Activated effector memory CD4-positive, alpha-beta T cell treated with Interleukin-2 at 50 U/mL for 16 hours (primary cell): ENCODE measurements around the gene RBM47.
"Not testable (repeated sequence)": the region's sequence is repeated elsewhere in the genome, so short reads cannot be mapped to it uniquely, and the experiment has no call there.

Experiments used
- DNase-seq: peaks from one replicate; pipeline ENCODE4 v3.0.0-alpha.2; 2020

Gene RBM47

DNA sequence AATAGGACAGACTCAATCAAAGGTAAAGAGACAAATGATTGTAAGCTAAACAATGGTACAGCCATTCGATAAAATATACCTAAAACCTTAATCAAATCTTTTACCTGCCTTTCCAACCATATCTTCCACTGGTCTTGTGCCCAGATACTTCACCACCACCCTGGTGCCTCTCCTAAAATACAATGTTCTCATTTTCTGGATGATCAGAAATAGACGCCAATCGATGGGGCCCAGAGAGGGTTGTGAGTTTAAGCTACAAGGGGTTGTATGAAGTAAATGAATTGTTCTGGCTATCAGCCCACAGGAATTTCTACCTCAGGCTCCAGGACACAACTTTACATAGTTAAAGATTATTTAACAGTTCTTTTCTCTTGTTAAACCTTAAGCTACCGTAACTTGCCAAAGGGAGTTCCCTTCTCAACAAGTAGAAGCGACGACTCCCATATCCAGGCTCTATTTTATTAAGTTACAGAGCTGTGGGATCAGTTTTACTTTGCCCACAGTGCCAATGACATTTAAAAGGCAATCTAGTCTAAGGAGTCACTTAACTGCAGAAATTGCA, 195.5 kb downstream of the RBM47 start:
- no peak for DNase-seq

DNA sequence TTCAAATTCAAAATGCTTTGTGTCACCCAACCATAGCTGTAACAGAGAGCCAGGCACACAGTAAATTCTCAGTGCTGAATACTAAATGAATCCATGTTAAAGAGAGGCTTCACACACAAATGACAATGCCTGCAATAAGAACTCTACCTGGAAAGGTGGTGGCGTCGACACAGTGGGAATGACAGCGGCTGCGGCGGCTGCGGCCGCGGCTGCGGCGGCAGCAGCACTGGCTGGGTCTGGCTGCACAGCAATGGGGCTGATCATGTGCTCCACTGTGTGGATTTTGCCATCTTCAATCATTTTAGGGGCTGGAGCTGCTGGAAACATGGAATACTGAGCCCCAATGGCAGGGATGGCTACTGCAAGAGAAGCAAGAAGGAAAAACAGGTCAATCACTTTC, 197.2 kb downstream of the RBM47 start:
- DNase-seq, result no peak

DNA sequence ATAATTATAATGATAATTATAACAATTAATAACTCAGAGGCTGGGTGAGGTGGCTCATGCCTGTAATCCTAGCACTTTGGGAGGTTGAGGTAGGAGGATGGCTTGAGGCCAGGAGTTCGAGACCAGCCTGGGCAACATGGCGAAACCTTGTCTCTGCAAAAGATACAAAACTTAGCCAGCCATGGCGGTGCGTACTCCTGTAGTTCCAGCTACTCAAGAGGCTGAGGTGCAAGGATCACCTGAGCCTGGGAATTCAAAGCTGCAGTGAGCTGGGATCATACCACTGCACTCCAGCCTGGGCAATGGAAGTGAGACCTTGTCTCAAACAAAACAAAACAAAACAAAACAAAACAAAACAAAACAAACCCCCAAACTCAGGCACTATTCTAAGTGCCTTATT, 201.8 kb downstream of the RBM47 start:
- DNase-seq, result not testable (repeated sequence)

DNA sequence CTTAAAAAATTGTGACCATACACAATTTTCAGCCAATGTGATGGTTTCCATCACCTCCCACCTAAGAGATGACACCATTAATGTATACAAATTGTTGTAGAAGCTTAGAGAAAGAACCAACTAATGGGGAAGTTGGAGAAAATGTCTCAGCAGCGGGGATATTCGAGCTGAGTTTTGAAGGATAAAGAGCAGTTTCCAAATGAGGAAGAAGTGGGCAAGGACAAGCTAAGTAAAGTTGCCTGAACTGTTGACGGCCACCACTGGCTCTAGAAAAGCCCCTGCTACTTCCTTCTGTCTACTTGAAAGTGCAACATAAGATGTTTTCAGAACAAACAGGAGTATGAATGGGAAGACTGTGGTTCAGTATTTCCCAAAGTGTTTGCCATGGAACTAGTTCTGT, 202.5 kb downstream of the RBM47 start:
- no peak for DNase-seq

DNA sequence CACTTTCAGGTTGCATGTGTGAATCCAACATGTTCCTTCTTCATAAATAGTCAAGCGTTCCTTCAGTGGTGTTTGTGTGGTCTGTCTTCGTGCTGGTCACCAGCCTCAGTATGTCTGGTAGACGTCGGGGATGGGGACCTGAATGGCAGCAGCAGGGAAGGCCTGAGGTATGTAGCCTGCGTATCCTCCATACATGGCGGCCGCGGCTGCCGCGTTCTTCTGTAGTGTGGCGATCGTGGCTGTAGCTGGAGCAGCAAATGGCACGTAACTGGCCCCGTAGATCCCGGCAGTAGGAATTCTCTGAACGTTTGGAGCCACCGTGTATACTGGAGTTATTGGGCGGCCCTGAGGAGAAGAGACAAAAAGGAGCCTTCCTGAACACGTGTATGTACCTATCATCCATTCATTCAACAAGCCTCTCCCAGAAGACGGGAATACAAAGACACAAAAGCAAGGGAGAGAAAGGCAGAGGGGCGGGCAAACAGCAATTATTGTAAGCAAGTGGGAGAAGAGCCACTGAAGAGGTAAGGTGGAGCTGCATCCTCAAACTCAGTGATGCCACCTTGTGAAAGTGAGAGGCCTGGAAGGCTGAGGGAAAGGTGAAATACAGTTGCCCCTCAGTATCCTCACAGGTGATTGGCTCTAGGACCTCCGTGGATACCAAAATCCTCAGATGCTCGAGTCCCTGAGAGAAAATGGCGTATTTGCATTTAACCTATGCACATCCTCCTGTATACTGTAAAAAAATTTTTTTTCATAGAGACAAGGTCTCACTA, 203.7 kb downstream of the RBM47 start:
- no peak for DNase-seq

DNA sequence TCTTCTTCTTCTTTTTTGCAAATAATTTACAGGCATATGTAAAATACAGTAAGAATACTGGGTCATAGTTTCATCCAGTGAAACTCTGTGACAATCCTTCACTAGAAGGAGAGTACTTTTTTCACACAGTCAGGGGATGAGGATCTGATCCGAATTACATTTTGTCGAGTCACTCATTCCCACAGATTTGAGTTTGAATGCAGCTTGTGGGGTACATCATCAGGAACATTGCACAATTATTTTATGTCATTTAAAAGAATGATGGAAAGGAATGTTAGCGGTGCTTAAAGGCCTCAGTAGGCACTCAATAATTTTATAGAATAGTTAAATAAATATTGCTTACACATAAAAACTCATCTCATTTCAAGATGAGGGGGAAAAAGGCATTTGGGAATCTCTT, 205.9 kb downstream of the RBM47 start:
- DNase-seq, result no peak

DNA sequence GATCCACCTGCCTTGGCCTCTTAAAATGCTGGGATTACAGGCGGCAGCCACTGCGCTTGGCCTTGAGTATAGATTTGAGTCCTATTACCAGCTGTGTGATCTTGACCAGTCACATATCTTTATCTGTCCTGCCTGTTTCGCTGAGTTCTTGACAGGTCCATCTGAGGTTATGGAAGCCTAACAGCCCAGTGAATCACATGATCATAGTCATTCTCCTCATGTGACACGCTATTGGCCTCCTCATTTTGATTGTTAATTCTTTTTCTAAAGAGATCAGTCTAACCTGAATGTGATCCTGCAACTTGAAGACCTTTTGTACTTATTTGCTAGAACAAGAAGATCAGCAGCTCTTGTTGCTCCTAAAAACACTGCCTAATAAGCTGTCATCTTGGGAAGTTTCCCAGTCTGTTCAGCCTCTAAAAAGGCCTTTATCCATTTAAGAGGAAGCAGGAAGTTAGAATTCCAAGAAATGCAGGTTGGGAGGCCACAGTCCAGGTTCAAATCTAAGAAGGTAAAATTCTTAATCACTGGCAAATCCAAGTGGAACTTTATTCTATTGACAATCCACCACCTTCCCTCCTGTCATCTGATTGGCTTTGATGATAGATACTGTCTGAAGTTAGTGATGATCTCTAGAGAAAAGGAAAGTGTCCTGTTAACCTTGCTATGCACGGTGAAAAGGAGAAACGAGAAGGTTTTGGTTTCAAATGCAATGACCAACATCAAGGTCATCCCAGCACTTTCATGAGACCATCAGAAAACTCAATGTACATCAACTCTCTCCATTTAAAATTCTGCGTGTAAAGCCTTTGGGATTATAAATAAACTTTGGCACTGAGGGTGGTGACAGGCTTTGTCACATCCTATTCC, 207.6 kb downstream of the RBM47 start:
- no peak for DNase-seq

DNA sequence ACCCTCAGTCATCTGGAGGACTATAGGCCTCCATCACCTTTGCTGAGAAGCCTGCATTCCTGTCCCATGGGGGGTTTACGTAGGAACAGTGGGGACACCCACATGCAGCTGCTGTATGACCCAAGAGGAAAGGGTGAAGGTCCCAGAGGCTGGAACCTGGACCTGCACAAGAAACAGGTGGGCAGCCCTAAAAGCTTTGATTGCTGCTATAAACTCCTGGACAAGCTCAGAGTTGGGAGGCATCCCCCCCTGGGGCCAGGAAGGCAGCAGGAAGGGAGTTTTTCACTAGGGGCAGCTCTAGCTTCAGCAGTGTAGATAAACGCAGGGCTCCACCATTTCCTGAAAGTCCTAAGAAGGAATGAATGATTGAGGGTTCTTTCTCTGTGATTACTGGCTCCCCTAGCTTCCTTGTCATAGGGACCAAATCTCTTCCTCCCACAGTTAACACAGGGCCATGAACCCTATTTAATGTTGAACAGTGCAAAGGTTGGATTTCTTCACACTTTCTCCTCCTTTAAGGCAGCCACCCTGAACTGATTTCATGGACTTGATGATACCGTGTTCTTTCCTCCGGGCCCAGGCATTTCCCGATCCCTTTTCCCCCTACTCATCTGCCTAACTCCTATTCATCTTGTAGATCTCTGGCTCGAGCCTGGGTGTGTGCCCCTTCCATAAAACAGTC, 210.3 kb downstream of the RBM47 start:
- DNase-seq, result no peak

DNA sequence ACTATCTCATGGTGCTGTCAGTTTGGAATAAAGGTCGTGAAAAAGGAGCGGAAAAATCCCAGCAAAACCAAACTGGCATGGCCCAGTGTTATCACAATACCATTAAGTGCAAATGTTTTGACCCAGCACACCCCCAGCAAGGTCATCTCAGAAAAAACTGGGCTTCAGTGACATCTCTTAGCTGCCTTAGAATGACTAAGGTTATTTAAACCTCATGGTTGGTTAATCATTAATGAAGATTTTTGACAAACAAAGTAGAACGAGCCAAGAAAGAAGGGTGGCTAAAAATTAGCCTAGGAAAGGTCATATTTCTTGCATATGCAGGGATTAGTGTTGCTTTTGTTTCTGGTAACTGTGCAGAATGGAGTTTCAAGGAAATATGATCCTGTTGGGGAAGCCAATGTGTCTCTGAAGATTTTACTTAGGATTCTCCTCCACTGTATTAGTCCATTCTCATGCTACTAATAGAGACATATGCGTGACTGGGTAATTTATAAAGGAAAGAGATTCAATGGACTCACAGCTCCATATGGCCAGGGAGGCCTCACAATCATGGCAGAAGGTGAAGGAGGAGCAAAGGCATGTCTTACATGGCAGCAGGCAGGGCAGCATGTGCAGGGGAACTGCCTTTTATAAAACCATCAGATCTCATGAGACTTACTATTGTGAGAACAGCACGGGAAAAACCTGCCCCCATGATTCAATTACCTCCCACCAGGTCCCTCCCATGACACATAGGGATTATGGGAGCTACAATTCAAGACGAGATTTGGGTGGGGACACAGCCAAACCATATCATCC, 211.0 kb downstream of the RBM47 start:
- DNase-seq, result no peak

DNA sequence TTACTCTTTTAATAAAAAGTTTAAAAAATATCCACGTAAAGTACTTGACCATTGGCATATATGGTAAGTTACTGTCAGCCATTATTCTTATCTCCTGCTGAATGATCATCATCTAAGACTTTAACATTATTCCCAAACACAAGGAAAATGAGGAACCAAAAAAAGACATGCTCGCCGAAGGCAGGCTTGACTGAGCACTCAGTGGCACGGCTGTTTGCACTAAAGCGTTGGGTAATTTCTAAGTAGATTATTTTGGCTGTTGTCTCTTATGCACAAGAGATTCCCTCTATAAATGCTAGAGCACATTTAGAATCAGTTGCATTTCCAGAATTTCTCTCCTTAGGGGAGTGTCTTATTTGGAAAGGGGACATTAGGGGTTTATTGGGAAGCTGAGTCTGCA, 211.7 kb downstream of the RBM47 start:
- no peak for DNase-seq

DNA sequence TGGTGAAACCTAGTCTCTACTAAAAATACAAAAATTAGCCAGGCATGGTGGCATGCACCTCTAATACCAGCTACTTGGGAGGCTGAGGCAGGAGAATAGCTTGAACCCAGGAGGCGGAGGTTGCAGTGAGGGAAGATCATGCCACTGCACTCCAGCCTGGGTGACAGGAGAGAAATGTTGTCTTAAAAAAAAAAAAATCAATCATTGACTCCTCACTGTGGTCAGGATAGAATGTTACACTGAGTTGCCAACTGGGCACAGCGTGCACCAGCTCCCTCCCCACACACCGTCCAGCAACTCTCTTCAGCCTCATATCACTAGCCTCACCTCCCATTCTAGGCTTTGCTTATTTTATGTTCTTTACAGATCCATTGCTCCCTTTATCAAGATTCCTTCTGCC, 215.0 kb downstream of the RBM47 start:
- DNase-seq, result no peak

DNA sequence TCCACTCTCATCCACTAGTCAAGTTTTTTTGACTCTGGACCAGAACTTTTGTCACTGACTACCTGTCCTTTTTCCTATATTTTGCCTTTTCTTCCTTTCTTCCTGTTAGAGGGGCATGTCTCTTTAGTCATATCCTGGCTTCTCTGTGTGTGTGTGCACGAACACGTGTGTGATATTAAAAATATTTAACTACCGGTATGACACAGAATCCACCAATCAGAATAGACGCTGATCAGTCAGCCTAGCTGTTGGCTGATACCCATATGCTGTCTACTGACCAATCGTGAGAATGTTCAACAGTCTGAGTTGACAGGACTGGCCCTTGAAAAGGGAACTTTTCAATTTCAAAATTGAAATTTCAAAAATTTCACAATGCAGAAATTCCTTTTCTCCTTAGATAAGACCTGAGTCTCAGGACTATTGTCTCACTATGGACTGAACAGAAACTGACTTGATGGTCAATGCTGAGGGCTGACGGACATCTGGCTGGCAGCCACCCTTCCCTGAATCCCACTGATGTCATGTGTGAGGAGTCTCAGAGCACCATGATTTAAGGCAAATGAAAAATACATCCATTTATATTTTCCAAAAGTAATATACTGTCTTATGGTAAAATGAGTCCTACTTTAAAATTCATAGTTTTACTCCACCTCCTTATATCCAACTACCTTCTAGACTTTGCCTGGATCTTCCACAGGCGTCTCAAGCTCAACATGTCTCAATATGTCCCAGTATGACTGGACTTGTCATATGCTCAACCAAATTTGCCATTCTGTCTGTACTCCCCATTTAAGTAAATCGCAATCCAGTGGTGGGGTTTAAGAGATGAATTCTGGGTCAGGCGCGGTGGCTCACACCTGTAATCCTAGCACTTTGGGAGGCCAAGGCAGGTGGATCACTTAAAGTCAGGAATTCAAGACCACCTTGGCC, 216.5 kb downstream of the RBM47 start:
- no peak for DNase-seq

DNA sequence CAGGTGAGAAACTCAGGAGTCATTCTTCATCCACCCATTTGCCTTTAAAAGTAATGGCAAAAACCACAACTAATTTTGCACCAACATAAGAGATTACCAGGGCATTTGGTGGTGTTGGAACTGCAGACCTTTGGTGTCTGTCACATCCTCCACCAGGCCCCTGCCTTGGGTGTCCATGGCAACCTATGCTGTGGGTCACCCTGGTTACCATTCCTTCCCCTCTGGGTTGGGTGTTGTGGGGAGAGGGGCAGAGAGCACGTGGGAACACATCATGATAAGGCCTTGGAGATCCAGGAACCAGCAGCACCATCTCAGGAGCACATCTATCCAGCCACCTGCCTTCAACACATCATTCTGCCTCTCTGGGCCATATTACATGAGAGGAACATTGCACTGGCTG, 217.3 kb downstream of the RBM47 start:
- no peak for DNase-seq

DNA sequence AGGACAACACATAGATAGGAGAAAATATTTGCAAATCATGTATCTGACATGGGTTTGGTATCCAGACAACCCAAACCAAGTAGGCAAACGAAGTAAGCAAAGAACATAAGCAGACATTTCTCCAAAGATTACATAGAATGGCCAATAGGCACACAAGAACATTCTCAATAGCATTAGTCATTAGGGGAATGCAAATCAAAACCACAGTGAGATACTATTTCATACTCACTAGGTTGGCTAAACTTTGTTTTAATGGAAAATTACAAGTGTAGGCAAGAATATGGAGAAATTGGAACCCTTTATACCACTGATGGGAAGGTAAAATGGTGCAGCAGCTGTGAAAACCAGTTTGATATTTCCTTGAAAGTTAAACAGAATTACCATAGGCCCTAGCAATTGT, 219.8 kb downstream of the RBM47 start:
- no peak for DNase-seq

DNA sequence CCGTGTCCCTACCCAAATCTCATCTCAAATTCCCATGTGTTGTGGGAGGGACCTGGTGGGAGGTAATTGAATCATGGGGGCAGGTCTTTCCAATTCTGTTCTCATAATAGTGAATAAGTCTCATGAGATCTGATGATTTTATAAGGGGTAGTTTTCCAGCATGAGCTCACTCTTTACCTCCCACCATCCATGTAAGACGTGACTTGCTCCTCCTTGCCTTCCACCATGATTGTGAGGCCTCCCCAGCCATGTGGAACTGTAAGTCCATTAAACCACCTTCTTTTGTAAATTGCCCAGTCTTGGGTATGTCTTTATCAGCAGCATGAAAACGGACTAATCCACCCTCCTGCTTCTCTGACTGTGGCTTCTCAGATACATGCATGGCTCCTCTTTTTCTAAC, 222.2 kb downstream of the RBM47 start:
- not testable (repeated sequence) for DNase-seq

DNA sequence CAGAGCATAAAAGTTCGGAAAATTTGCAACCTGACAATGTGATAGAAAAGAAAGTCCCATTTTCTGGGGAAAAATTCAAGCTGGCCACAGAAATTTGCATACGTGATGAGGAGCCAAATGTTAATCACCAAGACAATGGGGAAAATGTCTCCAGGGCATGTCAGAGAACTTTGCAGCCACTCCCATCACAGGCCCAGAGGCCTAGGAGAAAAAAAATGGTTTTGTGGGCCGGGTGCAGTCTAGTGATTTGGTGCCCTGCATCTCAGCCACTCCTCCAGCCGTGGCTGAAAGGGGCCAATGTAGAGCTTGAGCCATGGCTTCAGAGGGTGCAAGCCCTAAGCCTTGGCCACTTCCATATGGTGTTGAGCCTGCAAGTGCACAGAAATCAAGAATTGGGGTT, 223.3 kb downstream of the RBM47 start:
- no peak for DNase-seq

DNA sequence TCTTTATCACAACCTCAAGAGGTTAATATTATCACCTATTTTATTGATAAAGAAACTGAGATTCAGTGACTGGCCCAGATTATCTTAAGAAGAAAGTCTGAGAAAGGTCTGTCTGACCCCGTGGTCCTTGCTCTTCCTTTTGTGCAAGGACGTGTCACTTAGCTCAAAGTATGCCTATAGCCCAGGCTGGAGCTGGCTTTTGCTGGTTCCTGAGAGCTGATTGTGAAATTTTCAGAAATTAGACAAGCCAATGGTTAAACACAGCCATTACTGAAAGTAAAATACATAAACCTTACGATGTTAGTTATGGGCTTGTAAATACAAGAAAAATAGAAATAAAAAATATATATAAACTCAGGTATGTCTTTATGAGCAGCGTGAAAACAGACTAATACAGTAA, 224.5 kb downstream of the RBM47 start:
- no peak for DNase-seq

DNA sequence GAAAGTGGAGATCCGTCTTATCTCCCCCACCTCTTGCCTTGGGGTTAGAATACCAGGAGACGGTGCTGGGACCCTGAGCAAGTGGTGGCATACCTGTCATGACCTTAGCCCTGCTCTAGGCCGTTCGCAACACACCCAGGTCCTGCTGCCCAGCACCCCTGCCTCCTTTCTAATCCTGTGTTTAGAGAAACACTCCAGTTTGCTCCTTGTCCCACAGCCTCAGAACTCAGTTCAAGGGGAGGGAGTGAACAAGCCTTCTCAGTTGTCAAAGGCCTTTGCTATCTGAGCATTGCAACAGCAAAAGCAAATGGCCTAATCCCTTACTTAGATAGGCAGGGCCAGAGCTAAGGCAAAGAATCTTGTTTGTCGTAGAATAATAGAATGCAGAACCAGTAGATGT, 226.6 kb downstream of the RBM47 start:
- no peak for DNase-seq

DNA sequence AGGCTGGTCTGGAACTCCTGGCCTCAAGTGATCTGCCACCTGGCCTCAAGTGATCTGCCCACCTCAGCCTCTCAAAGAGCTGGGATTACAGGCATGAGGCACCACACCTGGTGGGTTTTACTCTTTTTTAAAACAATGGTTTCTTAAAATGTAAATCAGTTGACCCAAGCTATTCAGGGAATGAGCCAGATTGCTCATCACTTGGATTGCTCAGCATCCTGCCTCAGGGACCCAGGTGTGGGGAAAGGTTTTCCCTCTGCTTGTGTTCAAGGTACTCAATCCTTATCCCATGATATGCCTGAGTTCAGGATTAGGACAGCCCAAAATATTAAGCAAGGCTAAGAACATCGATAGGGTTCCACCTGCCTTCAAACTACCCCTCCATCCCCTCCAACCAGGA, 227.1 kb downstream of the RBM47 start:
- DNase-seq, result no peak

DNA sequence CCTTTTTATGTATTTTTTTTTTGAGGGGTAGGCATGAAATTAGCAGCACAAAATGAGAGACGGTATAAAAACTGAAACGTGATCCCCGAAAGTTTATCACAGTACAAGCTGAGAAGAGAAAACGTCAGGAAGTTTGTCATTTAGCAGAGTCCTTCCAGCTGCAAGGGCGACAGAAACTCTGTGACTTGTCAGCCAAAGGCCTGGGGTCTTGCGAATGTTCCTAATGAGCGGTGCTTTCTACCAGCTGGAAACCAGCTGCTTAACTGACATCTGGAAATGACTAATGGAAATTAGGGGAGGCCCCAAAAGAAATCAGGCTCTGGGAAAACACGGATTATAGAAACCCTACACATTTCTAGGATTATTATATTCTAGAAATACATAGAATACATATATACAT, 228.0 kb downstream of the RBM47 start:
- DNase-seq, result no peak

DNA sequence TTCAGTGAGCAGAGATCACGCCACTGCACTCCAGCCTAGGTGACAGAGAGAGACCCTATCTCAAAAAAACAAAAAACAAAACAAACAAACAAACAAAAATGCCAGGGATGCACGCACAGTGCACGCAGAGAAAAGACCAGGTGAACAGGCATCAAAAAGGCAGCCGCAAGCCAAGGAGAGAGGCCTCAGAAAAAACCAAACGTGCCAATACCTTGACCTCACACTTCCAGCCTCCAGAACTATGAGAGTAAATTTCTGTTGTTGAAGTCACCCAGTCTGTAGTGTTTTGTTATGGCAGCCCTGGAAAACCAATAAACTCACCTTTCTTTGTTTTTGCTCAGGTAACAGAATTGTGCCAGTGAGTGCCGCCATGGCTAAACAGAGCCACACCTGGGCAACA, 228.6 kb downstream of the RBM47 start:
- DNase-seq, result no peak
